Heart right ventricle (tissue), 16 donors: ENCODE data around the gene CFAP210. TPM values are rescaled to one million over a fixed set of nuclear protein-coding genes. Genes with fewer than 3 reads are reported as not detected.
"Not testable (repeated sequence)": the region's sequence is repeated elsewhere in the genome, so short reads cannot be mapped to it uniquely, and the experiment has no call there.

ENCODE experiments used
- ATAC-seq, 8 donors: fragments of 200-7000 bp; cut with Tn5 transposase; one replicate each; pipeline ENCODE4 v1.9.1; 2020; ENCODE audit warnings: mild to moderate bottlenecking in 8 of 8, moderate library complexity in 8 of 8, moderate number of reproducible peaks in 1 of 8
- DNase-seq, 2 donors: peaks; one replicate each; pipeline ENCODE4 v3.0.0-alpha.2; 2020
- H3K27ac ChIP-seq, 10 donors: fragments of 200-600 bp; sonication (generic) in 2 of 10; one replicate each; pipeline versions ENCODE4 v1.5.0 to v1.8.0; 2020 to 2022; ENCODE audit warnings: mild to moderate bottlenecking in 3 of 10
- H3K27me3 ChIP-seq, 7 donors: fragments of 200-600 bp; one replicate each; pipeline ENCODE4 v1.8.0; 2021 to 2022; ENCODE audit warnings: mild to moderate bottlenecking in 2 of 7
- H3K36me3 ChIP-seq, 9 donors: fragments of 200-600 bp; sonication (generic) in 1 of 9; one replicate each; pipeline versions ENCODE4 v1.5.0 to v1.8.0; 2020 to 2022; ENCODE audit warnings: mild to moderate bottlenecking in 2 of 9
- H3K4me1 ChIP-seq, 9 donors: fragments of 200-600 bp; sonication (generic) in 1 of 9; one replicate each; pipeline versions ENCODE4 v1.5.0 to v1.8.0; 2020 to 2022; ENCODE audit warnings: mild to moderate bottlenecking in 4 of 9
- H3K4me3 ChIP-seq, 10 donors: fragments of 200-600 bp; sonication (generic) in 2 of 10; one replicate each; pipeline versions ENCODE4 v1.5.0 to v1.8.0; 2020 to 2022; ENCODE audit warnings: mild to moderate bottlenecking in 7 of 10, moderate library complexity in 2 of 10
- H3K9me3 ChIP-seq, 11 donors: fragments of 200-600 bp in 10 of 11; sonication (generic) in 2 of 11; one replicate each; pipeline versions ENCODE4 v1.5.0 to v1.8.0; 2013 to 2022; ENCODE audit warnings: mild to moderate bottlenecking in 2 of 11, control low read depth in 1 of 11, moderate library complexity in 1 of 11
- WGBS, 2 donors: extraction: QIAGEN DNeasy Blood & Tissue Kit; methylation state at CpG; one replicate each; pipeline ENCODE4 v1.1.7; 2013; ENCODE audit warnings: inconsistent platforms in 1 of 2; 5-methylcytosine and 5-hydroxymethylcytosine counted together
- intact Hi-C, 10 donors: fragments of 100-400 bp; cut with DNase I; formaldehyde crosslinking; loops; one replicate each; pipeline versions ENCODE4 v1.11.1 to v1.14.2; 2022
- polyA plus RNA-seq, 2 donors: library from polyadenylated mRNA; stranded (reverse); fragments of 200-250 nt; gene quantifications; one replicate each; pipeline ENCODE4 v1.2.3, GENCODE V29; 2013
- total RNA-seq, 10 donors: library from RNA; stranded (reverse); fragmentation: NEBNext Ultra II Directional in 3 of 10; extraction: Animal tissue kit (Norgen Biotek cat#: 25700) in 3 of 10; gene quantifications; one replicate each; pipeline versions ENCODE4 v1.2.1 to v1.2.4, GENCODE V29; 2021 to 2023
- TF ChIP-seq, protein P1 (sequence below), 9 donors: fragments of 200-600 bp; sonication (generic) in 2 of 9; IDR thresholded peaks; one replicate each; pipeline versions ENCODE4 v1.5.0 to v1.8.0; 2021 to 2022; ENCODE audit warnings: antibody characterized with exemption in 9 of 9, mild to moderate bottlenecking in 5 of 9, moderate library complexity in 1 of 9
- donor health status: Arrhythmogenic right ventricular cardiomyopathy.
- donor health status: ischemic (EF 13 %, LVEDD 7.1; RV severe dilation, severe dysfunction).
- donor health status: healthy with polysubstance abuse.
- donor health status: DM: no; HTN: yes; CAD: no.
- donor health status: DM: no; HTN: no; CAD: no.
- donor health status: ischemic (EF 25% LVEDD 6.9; RV normal size, moderate dysfunction).
- donor health status: ischemic (EF 25% LVEDD 5.7; RV mildly dilated, moderate dysfunction).
- donor health status: healthy.
- donor health status: DM: yes; HTN: yes; CAD: no.
- donor health status: Ischemic cardiomyopathy.
- donor health status: ischemic (EF 35%, LVEDD 5.7; RV mildly dilated, moderate dysfunction).
- donor health status: nonischemic (EF 11% LVEDD 7.7; RV severe dilation, severe dysfunction).
- donor health status: DM: yes; HTN: yes; CAD: no.
- donor health status: PGD.
- donor health status: ischemic (EF 29% LVEDD 5.4; RV normal size, mild dysfunction).
- donor health status: nonischemic (EF 23%, LVEDD 6.1; RV moderate dilation, normal function).

Gene CFAP210
- total and polyA plus RNA-seq, 12 donors = 0.14 to 0.29 TPM; not detected in 10

DNA sequence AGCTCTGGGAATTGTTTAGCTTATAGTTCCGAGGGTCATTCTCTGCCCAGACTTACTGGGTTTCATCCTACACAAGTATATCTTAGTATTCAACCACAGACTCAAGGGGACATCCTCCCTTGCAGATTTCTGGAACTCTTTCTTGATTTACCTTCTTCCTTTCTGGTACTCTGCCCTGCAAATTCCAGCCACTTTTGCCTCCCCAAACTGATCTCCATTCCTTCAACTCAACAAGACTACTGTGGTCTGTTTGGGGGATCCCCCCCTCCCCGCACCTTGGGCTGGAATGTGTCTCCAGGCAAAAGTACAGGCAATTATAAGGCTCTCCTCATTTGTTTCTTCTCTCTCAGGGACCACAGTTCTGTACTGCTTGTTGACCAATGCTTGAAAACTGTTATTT, 13.4 kb upstream of the CFAP210 start:
- H3K4me1 ChIP-seq = peaks cover 0 to 4% (median 0%) of the 10 kb centered on the region in 9 donors
- no peak for DNase-seq
- TF ChIP-seq, protein P1, sequence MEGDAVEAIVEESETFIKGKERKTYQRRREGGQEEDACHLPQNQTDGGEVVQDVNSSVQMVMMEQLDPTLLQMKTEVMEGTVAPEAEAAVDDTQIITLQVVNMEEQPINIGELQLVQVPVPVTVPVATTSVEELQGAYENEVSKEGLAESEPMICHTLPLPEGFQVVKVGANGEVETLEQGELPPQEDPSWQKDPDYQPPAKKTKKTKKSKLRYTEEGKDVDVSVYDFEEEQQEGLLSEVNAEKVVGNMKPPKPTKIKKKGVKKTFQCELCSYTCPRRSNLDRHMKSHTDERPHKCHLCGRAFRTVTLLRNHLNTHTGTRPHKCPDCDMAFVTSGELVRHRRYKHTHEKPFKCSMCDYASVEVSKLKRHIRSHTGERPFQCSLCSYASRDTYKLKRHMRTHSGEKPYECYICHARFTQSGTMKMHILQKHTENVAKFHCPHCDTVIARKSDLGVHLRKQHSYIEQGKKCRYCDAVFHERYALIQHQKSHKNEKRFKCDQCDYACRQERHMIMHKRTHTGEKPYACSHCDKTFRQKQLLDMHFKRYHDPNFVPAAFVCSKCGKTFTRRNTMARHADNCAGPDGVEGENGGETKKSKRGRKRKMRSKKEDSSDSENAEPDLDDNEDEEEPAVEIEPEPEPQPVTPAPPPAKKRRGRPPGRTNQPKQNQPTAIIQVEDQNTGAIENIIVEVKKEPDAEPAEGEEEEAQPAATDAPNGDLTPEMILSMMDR (IDR thresholded peaks at IDR 0.05) = no peak

DNA sequence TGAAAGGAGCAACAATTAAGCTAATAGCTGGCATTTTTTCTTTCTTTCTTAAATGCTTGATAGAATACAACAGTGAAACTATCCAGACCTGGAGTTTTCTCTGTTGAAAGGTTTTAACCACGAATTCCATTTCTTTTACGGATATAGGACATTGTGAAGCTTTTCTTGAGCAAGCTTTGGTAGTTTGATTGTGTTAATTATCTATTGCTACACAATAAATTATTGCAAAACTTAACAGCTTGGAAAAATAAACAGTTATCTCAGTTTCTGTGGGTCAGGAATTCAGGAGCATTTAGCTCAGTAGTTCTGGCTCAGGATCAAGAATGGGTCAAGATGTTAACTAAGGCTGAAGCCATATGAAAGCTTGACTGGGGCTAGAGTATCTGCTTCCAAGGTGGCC, 11.7 kb upstream of the CFAP210 start:
- Histone ChIP-seq H3K36me3 (peaks cover 0 to 6% (median 0%) of the 10 kb centered on the region in 9 donors), H3K4me1 (peaks cover 0 to 4% (median 0%) of the 10 kb centered on the region in 9 donors), H3K27ac (no peak overlapping the region), H3K9me3 (no peaks in the 10 kb centered on the region), H3K4me3 (no peak overlapping the region), H3K27me3 (no peaks in the 10 kb centered on the region)
- intact Hi-C loops = no loop called here
- peak in 3 of 8 donors; percentile 18 to 65 (median 51) for ATAC-seq
- 64 to 81% methylated on average over 2 of the region's 2 CpGs for WGBS, 2 donors
- TF ChIP-seq, protein P1 (IDR thresholded peaks at IDR 0.05) = no peak
- DNase-seq = no peak

More for the DNA sequence above, 13.4 kb upstream of the CFAP210 start:
- Histone ChIP-seq H3K36me3 (peaks cover 0 to 5% (median 0%) of the 10 kb centered on the region in 9 donors), H3K9me3 (no peaks in the 10 kb centered on the region), H3K27ac (no peak overlapping the region), H3K4me3 (no peak overlapping the region), H3K27me3 (no peaks in the 10 kb centered on the region)
- ATAC-seq = no peak
- 91 to 94% methylated on average over 2 of the region's 2 CpGs for WGBS, 2 donors
- intact Hi-C loops = no loop called here

DNA sequence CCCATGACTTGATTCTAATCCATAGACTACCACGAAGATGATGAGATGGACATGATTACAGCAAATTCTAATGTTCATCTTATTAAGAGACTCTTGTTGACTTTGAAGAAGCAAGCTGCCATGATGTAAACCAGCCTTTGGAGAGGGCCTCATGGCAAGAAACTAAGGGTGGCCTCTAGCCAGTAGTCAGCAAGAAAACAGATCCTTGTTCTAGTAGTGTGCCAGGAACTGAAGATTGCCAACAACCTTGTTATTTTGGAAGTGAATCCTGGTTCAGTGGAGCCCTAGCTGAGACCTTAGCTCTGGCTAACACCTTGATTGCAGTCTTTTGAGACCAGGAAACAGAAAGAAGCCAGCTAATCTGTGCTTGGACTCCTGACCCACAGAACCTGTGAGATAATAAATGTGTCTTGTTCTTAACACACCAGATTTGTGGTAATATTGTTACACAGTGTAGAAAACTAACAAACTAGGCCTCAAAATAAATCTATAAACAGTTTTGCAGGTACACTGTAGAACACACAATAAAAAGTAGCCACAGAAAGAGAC, 10.0 kb upstream of the CFAP210 start:
- Histone ChIP-seq H3K4me1 (peaks cover 0 to 4% (median 0%) of the 10 kb centered on the region in 9 donors), H3K36me3 (peaks cover 0 to 14% (median 3%) of the 10 kb centered on the region in 9 donors), H3K9me3 (no peaks in the 10 kb centered on the region), H3K27me3 (no peaks in the 10 kb centered on the region), H3K27ac (no peak overlapping the region), H3K4me3 (no peak overlapping the region)
- intact Hi-C loops = no loop called here
- TF ChIP-seq, protein P1 (IDR thresholded peaks at IDR 0.05) = no peak
- DNase-seq (no peak), ATAC-seq (no peak)
- WGBS, 2 donors = 93 to 94% methylated on average over 1 of the region's 1 CpG

DNA sequence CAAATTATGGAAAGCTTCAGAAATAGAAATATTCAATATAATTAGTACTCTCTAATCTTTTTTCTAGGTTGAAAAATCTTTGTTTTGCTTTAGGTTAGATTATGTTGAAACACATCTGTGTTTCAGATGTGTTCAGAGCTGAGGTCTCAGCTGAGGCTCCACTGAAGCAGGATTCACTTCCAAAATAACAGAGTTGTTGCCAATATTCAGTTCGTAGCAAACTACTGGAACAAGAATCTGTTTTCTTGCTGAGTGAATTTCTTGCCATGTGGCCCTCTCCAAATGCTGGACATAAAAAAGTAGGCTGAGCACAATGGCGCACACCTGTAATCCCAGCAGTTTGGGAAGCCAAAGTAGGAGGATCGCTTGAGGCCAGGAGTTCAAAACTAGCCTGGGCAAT, 8.8 kb upstream of the CFAP210 start:
- peaks cover 0 to 4% (median 0%) of the 10 kb centered on the region in 9 donors for H3K4me1 ChIP-seq
- intact Hi-C loops = no loop called here
- no peak overlapping the region for H3K4me3 ChIP-seq
- WGBS, 2 donors = 85 to 94% methylated on average over 3 of the region's 3 CpGs
- H3K27ac ChIP-seq = no peak overlapping the region
- H3K36me3 ChIP-seq = peaks cover 0 to 22% (median 5%) of the 10 kb centered on the region in 9 donors
- DNase-seq = no peak
- peak in 1 of 8 donors; percentile 51 for ATAC-seq
- no peaks in the 10 kb centered on the region for H3K27me3 ChIP-seq
- TF ChIP-seq, protein P1 (IDR thresholded peaks at IDR 0.05) = no peak
- no peaks in the 10 kb centered on the region for H3K9me3 ChIP-seq

DNA sequence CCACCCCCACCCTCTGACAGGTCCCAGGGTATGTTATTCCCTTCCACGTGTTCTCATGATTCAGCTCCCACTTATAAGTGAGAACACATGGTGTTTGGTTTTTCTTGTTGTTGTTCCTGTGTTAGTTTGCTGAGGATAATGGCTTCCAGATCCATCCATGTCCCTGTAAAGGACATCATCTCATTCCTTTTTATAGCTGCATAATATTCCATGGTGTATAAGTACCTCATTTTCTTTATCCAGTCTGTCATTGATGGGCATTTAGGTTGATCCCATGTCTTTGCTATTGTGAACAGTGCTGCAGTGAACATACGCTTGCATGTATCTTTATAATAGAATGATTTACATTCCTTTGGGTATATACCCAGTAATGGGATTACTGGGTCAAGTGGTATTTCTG, 5.0 kb upstream of the CFAP210 start:
- not testable (repeated sequence) for H3K4me3 ChIP-seq, H3K27me3 ChIP-seq, ATAC-seq, H3K27ac ChIP-seq, DNase-seq, H3K9me3 ChIP-seq
- 100% methylated on average over 2 of the region's 2 CpGs for WGBS, 2 donors
- Histone ChIP-seq H3K36me3 (peaks cover 0 to 35% (median under 1%) of the 10 kb centered on the region in 9 donors), H3K4me1 (peaks cover 0 to 11% (median 5%) of the 10 kb centered on the region in 9 donors)
- intact Hi-C loops = loop anchor here in 2 of 10 donors (5.0 to 10.0 kb wide), 2 partner anchors 33 to 114 kb away; partner anchors contain the start of genes KLHL23 (in 1 of the 2) and PPIG (in 1 of the 2)
